Dermis microvascular lymphatic vessel endothelial cell (primary cell): Measurements from ENCODE around the gene CSGALNACT2. TPM values are rescaled to one million over a fixed set of nuclear protein-coding genes. Genes with fewer than 3 reads are reported as not detected.
"Not testable (repeated sequence)": the region's sequence is repeated elsewhere in the genome, so short reads cannot be mapped to it uniquely, and the experiment has no call there.

ENCODE experiments used
- DNase-seq, 2 donors: peaks; one replicate each; pipeline versions ENCODE4 v3.0.0 to v3.0.0-alpha.2; 2010; ENCODE audit warnings: low read depth in 2 of 2
- total RNA-seq: library from RNA; depleted of rRNA; stranded (reverse); fragments of >200 nt; gene quantifications from 2 replicates; pipeline ENCODE4 v1.2.1, GENCODE V29; 2014

The CSGALNACT2 gene
- total RNA-seq, 1 donor from 2014 or later: 5.5 TPM

DNA sequence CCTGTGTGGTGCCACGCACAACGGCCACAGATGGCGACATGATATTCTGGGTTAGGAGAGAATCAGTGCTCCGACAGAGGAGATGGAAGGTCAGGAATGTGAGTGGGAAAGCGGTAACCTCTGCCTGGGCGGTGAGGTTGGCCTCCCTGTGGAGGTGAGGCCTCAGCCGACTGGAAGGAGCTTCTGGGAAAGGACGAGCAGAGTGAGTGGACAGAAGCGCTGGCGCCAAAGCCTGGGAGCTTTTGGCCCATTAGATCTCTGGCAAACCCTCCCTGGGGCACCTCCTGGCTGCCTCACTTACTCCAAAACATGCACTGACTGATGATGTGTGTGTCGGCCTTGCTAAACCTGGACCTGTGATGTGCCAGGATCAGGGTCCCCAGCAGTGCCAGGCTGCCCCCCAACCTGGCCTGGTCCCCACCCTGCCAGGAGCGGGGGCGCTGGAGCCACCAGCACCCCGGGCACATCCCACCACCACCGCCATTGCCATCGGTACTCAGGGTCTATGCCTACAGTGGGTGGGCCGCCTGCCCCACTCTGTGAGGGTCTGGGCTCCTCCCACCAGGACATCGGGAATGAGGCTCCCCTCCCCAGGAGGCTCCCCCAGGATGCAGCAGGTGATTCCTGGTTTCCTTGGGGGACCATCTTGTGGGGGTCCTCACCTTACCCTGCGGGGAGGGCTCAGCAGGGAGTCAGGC is 77.7 kb downstream of the CSGALNACT2 start:
- DNase-seq: no peak

DNA sequence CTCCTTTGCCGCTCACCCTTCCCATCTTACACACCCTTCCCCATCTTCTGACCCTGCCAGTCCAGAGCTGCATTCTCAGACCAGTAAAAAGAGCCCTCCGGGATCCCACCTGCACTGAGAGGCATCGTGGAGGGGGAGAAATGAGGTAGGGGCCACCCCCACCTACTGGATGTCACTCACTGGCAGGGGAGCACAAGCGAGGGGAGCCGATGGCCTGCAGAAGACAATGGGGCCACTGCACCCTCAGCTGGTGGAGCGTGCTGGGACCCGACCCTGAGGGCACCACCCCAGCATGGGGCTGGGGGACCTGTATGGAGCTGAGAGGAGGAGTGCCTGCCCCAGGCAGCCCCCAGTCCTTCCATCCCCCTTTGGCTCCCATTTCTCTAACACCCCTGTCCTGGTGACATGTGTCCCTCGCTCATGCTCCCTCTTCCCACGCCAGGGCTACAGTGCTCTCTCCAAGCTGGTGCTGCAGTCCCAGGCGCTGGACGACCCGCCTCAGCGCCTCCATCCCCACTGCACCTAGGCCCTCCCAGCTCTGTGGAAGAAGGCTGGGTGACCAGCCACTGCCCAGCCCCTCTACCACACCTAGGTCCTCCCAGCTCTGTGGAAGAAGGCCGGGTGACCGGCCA is 78.8 kb downstream of the CSGALNACT2 start:
- DNase-seq: no peak

DNA sequence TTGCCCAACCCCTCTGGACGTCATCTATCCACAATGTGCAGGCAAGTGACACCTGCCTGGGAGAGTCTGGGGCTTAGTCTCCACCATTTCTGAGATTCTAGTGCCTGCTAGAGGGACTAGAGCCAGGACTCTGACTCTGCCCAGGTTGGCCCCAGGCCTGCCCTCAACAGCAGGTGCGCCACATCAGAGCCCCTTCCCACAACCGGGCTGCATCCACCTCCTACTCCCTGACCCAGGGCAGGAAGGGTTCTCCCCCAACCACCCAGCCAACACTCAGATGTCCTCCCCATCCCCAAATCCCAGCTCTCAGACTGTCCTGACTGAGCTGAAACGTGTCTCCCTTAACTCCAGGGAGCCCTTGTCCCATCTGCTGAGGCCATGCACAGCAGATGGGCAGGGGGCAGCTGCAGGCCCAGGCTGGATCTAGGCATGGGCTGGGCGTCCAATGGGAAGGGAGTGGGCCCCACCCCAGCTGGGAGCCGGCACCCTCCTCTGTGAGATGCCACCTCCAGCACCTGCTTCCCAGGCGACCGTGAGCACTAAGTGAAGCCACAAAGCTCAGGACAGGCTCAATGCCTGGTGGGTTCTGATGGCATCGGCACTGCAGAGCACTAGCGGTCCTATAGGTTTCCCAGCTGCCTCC is 79.4 kb downstream of the CSGALNACT2 start:
- no peak for DNase-seq

DNA sequence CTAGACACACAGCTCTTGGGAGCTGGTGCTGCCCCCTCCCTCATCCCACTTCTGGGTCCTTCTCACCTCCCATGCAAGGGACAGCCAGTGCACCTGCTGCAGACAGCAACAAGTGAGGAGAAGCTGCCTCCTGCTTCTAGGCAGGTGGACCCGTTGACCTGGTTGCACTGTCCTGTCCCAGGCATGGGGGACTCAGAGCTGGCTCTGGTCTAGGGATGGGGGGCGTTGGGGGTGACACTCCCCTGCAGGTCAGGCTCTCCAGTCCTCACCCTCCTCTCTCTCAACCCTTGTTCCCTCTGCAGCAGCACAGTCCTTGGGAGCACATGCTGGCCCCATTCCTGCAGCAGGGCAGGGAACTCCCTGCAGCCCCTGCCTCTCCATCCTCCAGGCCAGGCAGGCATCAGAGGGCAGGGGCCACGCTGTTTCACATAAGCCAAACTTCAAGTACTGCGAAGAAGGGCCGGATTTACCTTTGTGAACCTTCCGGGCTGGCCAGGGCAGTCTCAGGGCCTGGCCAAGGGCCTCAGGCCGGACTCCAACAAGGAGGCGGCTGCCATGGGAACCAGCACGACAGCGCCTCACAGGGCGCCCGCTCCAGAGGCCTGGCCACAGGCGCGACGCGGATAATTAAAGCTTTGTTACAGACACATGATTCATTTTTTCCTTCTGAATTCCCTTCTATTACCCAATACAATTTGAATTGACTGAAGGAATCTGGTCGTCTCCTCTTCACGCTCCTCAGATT is 80.1 kb downstream of the CSGALNACT2 start:
- no peak for DNase-seq

DNA sequence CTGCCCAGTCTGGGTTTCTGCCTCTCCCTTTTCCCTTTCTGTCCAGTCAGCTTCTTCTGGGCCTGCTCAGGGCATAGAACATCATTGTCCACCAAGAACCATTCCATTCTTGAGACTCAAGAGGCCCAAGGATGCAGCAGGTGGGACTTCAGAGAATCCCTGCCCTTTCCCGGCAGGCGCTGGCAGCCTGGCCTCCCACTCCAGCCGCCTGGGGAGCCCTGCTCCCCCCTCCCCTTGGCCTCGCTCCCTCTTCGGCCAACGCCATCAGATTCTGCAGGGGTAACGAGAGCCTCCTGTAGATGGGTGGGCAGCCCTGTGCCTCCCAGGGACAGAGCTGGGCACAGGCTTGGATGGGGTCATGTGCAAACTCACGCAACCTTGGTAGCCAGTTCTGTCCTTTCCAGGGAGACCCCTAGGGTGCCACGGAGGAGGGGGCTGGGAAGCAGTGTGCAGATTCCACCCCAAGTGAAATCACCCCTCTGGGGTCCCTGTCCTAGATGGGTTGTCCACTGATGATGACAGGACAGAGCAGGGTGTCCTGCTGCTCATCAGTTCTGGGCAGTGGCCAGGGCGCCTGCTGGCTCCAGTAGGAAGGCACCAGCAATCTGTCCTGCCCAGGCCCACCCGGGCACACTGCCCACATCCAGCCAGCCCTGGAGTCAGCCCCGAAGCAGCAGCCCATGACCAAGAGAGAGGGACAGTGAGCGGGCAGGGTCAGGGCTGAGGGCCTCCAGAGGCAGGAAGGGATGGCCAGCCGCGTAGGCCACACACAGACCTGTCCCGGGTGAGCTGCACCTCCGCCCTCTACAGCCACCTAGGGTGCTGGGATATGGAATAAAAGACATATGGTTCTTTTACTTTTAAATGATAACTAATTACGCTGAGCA is 80.9 kb downstream of the CSGALNACT2 start:
- DNase-seq: no peak

DNA sequence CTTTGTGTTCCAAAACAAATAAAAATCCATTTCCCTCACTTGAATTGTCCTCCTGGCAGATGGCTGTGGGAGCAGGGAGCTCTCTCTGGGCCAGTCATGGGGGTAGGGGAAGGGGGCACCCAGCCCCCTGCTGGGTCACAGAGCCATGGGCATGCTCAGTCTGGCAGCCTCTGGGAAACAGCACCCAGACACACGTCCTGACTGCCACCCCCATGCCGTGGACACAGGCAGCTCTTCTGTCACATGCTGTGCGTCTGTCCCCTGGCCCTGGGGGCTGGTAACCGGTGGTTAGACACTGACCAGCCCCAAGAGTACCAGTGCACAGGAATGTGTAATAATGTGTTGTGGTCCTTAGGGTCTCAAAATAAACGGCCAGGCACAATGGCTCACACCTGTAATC is 81.6 kb downstream of the CSGALNACT2 start:
- no peak for DNase-seq

DNA sequence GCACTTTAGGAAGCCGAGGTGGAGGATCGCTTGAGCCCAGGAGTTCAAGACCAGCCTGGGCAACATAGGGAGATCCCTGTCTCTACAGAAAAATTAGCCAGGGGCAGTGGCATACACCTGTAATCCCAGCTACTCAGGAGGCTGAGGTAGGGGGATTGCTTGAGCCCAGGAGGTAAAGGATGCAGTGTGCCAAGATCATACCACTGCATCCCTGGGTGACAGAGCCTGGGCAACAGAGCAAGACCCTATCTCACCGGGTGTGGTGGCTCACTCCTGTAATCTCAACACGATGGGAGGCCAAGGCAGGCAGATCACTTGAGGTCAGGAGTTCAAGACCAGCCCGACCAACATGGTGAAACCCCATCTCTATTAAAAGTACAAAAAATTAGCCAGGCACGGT is 82.0 kb downstream of the CSGALNACT2 start:
- DNase-seq: not testable (repeated sequence)

DNA sequence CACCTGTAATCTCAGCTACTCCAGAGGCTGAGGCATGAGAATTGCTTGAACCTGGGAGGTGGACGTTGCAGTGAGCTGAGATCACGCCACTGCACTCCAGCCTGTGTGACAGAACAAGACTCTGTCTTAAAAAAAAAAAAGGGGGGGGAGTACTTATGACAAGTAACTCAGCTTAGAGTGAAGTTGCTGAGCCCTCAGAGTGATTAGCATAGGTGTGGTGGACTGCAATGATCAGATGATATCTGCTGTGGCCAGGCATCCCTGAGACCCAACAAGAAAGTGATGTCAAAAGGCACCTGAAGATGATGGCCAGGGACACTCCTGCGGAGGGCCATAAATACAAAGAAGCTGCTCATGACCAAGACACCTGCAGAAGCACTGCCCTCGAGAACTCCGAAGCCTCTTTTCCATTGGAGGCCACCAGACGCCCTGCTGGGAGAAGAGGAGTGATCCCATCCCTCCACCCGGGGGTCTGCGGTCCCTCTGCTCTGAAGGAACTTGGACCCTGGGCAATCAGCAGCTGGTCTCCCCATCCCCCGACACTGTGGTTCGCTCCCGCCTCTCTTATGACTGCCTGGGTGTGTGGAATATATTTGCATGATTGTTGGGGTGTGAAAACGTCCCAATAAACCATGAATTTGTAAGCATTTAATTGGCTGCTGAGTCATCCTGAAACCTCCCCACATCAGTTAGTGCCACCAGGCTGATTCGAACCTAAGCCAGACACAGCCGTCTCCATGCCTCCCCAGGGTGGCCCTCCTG is 82.6 kb downstream of the CSGALNACT2 start:
- no peak for DNase-seq

DNA sequence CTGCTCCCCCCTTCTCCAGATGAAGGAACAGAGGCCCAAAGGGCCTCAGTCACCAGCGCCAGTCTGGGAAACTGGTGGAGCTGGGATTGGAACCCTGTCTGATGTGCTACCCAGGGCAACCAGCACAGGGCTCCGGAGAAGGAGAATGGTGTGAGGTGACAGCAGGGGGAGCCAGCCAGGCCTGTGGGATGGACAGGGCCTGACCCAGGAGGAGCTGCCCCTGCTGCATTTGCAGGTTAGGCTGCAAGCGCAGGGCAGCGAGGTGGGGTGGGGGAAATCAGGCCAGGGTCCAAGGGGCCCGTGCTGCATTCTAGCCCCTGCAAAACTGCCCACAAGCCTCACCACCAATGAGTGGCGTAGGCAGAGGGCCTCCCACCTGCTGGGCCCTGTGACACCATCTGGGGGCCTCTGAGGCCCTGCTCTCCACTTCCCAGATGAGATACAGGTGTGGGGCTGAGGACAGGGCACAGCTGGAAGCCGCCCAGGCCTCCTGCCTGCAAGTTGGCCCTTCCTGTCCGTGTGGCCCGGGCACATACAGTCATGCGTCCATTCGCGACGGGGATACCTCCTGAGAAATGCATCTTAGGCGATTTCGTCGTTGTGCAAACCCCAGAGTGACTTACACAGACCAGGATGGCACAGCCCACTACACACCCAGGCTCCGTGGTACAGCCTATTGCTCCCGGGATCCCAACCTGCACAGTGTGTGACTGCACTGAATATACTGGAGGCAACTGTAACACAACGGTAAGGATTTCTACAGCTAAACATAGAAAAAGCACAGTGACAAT is 83.4 kb downstream of the CSGALNACT2 start:
- no peak for DNase-seq

DNA sequence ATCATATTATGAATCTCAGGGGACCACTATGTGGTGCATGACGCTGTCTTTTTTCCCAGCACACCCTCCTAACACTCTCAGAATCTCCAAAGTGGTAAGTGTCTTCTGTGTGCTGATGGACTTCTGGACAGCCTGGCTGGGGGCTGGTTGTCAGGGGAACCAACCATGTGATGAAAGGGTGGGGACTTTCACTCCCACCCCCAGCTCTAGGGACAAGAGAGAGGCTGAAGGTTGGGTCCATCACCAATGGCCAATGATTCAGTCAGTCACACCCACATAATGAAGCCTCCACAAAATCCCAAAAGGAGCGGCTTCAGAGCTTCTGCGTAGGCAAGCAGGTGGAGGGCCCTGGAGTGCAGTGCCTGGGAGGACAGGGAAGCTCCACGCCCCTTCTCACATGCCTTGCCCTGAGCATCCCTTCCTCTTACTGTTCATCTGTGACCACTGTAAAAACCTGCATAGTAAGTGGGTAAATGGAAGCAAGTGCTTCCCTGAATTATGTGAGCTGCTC is 84.0 kb downstream of the CSGALNACT2 start:
- no peak for DNase-seq

DNA sequence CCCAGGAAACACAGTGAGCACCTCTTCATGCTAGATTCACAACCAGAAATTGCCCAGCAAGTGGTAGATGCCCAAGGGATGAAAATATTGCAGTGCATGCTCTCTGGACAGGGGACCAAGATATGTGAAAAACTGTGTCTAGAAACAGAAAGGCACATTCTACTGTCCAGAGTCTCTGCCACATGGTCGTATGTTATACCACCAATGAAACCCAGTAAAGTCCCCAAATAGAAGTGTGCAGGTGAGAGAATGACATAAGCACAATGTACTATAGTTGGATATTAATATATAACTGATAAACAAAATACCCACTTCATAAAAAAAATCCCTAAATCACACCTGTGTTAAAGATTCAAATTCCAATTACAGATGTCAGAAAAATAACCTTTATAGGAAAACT is 84.8 kb downstream of the CSGALNACT2 start:
- no peak for DNase-seq

DNA sequence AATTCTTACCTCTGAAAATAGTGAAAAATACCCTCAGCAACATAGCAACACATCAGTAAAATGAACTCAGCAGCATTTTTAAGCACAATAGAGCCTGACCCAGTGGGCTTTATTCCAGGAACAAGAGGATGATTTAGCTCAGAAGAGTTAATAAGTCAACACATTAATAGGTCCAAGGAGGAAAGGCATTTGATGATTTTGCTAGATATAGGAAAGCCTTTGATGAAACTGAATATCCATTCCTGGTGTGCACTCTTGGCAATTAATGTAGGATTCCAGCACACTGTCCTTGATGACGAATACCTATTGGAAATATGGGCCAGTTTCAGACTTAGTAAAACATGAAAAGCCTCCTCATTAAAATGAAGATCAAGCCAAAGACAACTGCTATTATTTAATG is 86.1 kb downstream of the CSGALNACT2 start:
- no peak for DNase-seq

DNA sequence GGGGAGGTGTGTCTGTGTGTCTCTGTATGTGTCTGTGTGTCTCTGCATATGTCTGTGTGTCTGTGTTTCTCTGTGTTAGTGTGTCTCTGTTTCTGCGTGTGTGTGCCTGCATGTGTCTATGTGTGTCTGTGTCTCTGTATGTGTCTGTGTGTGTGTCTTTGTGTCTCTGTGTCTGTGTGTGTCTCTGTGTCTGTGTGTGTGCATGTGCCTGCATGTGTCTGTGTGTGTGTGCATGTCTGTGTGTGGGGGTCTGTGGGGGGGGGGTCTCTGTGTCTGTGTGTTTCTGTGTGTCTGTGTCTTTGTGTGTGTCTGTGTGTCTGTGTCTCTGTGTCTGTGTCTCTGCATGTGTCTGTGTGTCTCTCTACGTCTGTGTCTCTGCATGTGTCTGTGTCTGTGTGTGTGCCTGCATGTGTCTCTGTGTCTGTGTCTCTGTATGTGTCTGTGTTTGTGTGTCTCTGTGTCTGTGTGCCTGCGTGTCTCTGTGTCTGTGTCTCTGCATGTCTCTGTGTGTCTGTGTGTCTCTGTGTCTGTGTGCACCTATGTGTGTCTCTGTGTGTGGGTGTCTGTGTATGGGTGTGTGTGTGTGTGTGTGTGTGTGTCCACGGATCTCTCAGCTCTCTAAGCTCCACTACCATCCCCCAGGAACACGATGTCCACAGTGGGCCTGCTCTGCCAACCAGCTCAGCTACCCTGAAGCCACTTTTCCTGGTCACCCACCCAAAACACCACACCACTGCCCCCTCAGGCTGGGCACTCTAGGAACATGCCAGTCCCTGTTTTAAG is 87.0 kb downstream of the CSGALNACT2 start:
- DNase-seq: no peak

DNA sequence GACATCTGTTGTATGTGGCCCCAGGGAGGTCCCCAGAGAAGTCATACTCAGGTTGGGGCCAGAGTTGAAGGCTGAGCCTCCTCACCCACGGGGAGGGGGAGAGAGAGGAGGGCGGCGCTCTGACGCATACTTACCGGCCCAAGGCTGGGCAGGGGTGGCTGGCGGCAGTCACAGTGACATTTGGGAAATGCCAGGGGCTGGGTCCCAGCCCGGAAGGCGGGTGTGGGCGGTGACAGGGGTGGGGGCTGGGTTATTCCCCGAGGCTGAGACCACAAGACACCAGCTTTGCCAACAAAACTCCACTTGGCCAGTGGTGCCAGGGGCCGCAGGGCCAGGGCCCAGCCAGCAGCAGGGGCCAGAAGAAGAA is 87.5 kb downstream of the CSGALNACT2 start:
- DNase-seq: no peak

DNA sequence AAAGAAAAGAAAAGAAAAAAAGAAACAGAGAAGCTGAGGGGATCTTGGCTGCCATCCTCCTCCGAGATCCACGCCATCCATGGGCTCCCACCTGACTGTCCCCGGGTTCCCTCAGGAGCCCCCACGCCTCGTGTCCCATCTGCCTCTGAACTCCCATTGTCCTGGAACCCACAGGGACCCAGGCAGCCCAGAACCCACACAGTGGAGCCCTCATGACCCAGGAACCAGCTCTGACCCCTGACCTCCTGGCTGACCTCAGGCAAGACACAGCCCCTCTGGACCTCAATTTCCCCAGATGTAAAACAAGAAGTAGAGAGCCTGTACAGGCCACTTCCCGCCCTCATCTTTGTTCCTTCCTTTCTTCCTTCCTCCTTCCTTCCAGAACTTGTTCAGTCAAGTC is 88.2 kb downstream of the CSGALNACT2 start:
- DNase-seq: no peak

DNA sequence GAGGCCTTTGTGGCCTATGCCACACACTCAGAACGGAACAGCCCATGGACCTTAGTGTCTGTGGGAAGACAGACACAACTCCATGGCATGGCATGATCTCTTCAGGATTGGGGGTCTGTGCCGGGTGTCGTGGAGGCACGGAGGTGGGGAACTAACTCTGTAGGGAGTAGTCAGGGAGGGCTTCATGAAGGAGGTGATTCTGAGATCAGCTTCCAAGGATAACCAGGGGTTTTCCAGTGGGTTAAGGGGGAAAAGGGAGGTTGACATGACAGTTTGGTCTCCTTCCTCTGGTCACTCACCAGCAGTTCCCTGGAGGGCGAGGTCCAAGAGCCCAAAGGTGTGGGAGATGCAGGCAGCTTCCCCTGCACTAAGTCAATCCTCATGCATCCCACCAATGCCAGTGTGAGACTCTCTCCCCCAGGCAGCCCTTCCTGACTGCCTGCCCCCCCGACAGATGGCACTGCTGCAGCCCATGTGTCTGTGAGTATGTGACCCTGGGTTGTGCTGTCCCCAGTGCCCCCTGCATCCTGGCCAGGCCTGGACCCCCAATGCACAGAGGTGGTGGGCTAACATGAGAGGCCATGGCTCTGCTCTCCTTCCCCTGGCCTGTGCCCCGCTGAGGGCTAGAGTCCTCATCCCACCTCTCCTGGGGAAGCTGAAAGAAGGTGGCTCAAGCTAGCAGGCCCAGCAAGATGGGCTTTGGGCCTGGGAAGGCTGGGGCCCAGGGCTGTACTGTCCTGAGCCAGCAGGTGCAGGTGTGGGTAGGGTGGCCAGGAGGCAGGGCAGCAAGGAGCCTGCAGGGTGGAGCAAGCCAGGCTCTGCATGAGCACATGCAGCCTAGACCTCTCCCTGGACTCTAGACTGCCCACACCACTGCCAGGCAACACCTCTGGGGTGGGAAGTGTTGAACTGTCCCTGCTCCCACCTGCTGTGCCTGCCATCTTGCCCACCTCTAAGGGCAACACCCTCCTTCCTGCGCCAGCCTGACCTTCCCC is 88.9 kb downstream of the CSGALNACT2 start:
- no peak for DNase-seq
